Stimulated activated naive B cell treated with anti-CD40 and anti-IgM and Interleukin-4, amounts not matched to agents 10 μg/mL and 1 μg/mL and 100 μg/mL, for 72 hours (primary cell): ENCODE measurements around the gene RPL7A.
A peak's percentile ranks its signal among the peaks of the same experiment; 100 is the strongest.
"Not testable (repeated sequence)": the region's sequence is repeated elsewhere in the genome, so short reads cannot be mapped to it uniquely, and the experiment has no call there.

Source experiments
- ATAC-seq, 2 donors: fragments of 150-1000 bp; cut with Tn5 transposase; replicated peaks; 2 replicates each; pipeline ENCODE4 v1.10.0; 2021; ENCODE audit warnings: moderate library complexity in 1 of 2
- DNase-seq: peaks from one replicate; pipeline ENCODE4 v3.0.0; 2021
- H3K27ac Mint-ChIP-seq: one replicate; pipeline ENCODE4 v1.8.0; 2022; ENCODE audit warnings: mild to moderate bottlenecking, mixed read lengths
- H3K27me3 Mint-ChIP-seq, 2 donors: one replicate each; pipeline ENCODE4 v1.8.0; 2022; ENCODE audit warnings: mixed read lengths in 2 of 2
- H3K36me3 Mint-ChIP-seq, 2 donors: one replicate each; pipeline ENCODE4 v1.8.0; 2022; ENCODE audit warnings: mixed read lengths in 2 of 2, mild to moderate bottlenecking in 1 of 2
- H3K4me1 Mint-ChIP-seq, 2 donors: one replicate each; pipeline ENCODE4 v1.8.0; 2022; ENCODE audit warnings: mixed read lengths in 2 of 2, mild to moderate bottlenecking in 1 of 2
- H3K4me3 Mint-ChIP-seq, 2 donors: one replicate each; pipeline ENCODE4 v1.8.0; 2022; ENCODE audit warnings: mild to moderate bottlenecking in 2 of 2, mixed read lengths in 2 of 2, moderate library complexity in 1 of 2
- H3K9me3 Mint-ChIP-seq, 2 donors: one replicate each; pipeline ENCODE4 v1.8.0; 2022; ENCODE audit warnings: mixed read lengths in 2 of 2, mild to moderate bottlenecking in 1 of 2

Gene RPL7A

GRCh38 chr9:133389025-133389557, 41.1 kb downstream of the RPL7A start:
- Mint-ChIP-seq H3K36me3 (no peaks in the 10 kb centered on the region), H3K27me3 (peaks cover 19 to 25% of the 10 kb centered on the region in 2 donors), H3K4me3 (no peak overlapping the region), H3K27ac (no peak overlapping the region), H3K9me3 (no peaks in the 10 kb centered on the region), H3K4me1 (no peaks in the 10 kb centered on the region)
- ATAC-seq = no peak
- DNase-seq = no peak

GRCh38 chr9:133389562-133389961, 41.5 kb downstream of the RPL7A start:
- DNase-seq = no peak
- H3K9me3 Mint-ChIP-seq = no peaks in the 10 kb centered on the region
- H3K27ac Mint-ChIP-seq = no peak overlapping the region
- peaks cover 22 to 30% of the 10 kb centered on the region in 2 donors for H3K27me3 Mint-ChIP-seq
- no peaks in the 10 kb centered on the region for H3K36me3 Mint-ChIP-seq
- H3K4me3 Mint-ChIP-seq = no peak overlapping the region
- H3K4me1 Mint-ChIP-seq = no peaks in the 10 kb centered on the region
- no peak for ATAC-seq

GRCh38 chr9:133390713-133391112, 42.7 kb downstream of the RPL7A start:
- no peaks in the 10 kb centered on the region for H3K4me1 Mint-ChIP-seq
- ATAC-seq (no peak), DNase-seq (no peak)
- no peak overlapping the region for H3K27ac Mint-ChIP-seq
- H3K4me3 Mint-ChIP-seq = no peak overlapping the region
- H3K9me3 Mint-ChIP-seq = no peaks in the 10 kb centered on the region
- no peaks in the 10 kb centered on the region for H3K36me3 Mint-ChIP-seq
- H3K27me3 Mint-ChIP-seq = peaks cover 25 to 30% of the 10 kb centered on the region in 2 donors

GRCh38 chr9:133391449-133391848, 43.4 kb downstream of the RPL7A start:
- ATAC-seq, H3K9me3 Mint-ChIP-seq, H3K27ac Mint-ChIP-seq, H3K36me3 Mint-ChIP-seq, H3K4me1 Mint-ChIP-seq, H3K4me3 Mint-ChIP-seq, DNase-seq: not testable (repeated sequence)
- H3K27me3 Mint-ChIP-seq = peaks cover 25 to 30% of the 10 kb centered on the region in 2 donors

GRCh38 chr9:133392308-133392707, 44.3 kb downstream of the RPL7A start:
- not testable (repeated sequence) for H3K9me3 Mint-ChIP-seq, H3K27ac Mint-ChIP-seq, ATAC-seq, H3K4me3 Mint-ChIP-seq, H3K4me1 Mint-ChIP-seq, H3K36me3 Mint-ChIP-seq, DNase-seq
- peaks cover 25 to 30% of the 10 kb centered on the region in 2 donors for H3K27me3 Mint-ChIP-seq

GRCh38 chr9:133393399-133393798, 45.4 kb downstream of the RPL7A start:
- Mint-ChIP-seq H3K36me3 (no peaks in the 10 kb centered on the region), H3K4me3 (no peak overlapping the region), H3K9me3 (no peaks in the 10 kb centered on the region), H3K27ac (no peak overlapping the region), H3K27me3 (peaks cover 25 to 30% of the 10 kb centered on the region in 2 donors), H3K4me1 (no peaks in the 10 kb centered on the region)
- ATAC-seq (no peak), DNase-seq (no peak)

- no peaks in the 10 kb centered on the region for H3K36me3 Mint-ChIP-seq
- H3K27ac Mint-ChIP-seq = no peak overlapping the region
- DNase-seq = no peak
- ATAC-seq = no peak
- peaks cover 21 to 27% of the 10 kb centered on the region in 2 donors for H3K27me3 Mint-ChIP-seq
- no peaks in the 10 kb centered on the region for H3K4me1 Mint-ChIP-seq
- H3K4me3 Mint-ChIP-seq = no peak overlapping the region
- no peaks in the 10 kb centered on the region for H3K9me3 Mint-ChIP-seq
These were observed 46.8 kb downstream of the RPL7A start for GRCh38 chr9:133394687-133395271.

GRCh38 chr9:133396952-133397351, 48.9 kb downstream of the RPL7A start:
- H3K27me3 Mint-ChIP-seq = peaks cover 10 to 14% of the 10 kb centered on the region in 2 donors
- DNase-seq (no peak), ATAC-seq (peak in 1 of 2 donors; percentile 35)
- H3K4me3 Mint-ChIP-seq = no peak overlapping the region
- no peak overlapping the region for H3K27ac Mint-ChIP-seq
- peaks cover 3 to 6% of the 10 kb centered on the region in 2 donors for H3K36me3 Mint-ChIP-seq
- H3K9me3 Mint-ChIP-seq = no peaks in the 10 kb centered on the region
- peaks cover 0 to 3% of the 10 kb centered on the region in 2 donors for H3K4me1 Mint-ChIP-seq

- H3K9me3 Mint-ChIP-seq = no peaks in the 10 kb centered on the region
- H3K4me1 Mint-ChIP-seq = peaks cover 0 to 5% of the 10 kb centered on the region in 2 donors
- no peak for DNase-seq
- no peak for ATAC-seq
- H3K36me3 Mint-ChIP-seq = peaks cover 5 to 10% of the 10 kb centered on the region in 2 donors
- no peak overlapping the region for H3K4me3 Mint-ChIP-seq
- no peak overlapping the region for H3K27ac Mint-ChIP-seq
- peaks cover 10 to 14% of the 10 kb centered on the region in 2 donors for H3K27me3 Mint-ChIP-seq
These were observed 49.4 kb downstream of the RPL7A start for GRCh38 chr9:133397370-133397769.

- ATAC-seq = no peak
- DNase-seq = no peak
- no peak overlapping the region for H3K4me3 Mint-ChIP-seq
- no peaks in the 10 kb centered on the region for H3K9me3 Mint-ChIP-seq
- peaks cover 0 to 5% of the 10 kb centered on the region in 2 donors for H3K4me1 Mint-ChIP-seq
- H3K27me3 Mint-ChIP-seq = peaks cover 10 to 14% of the 10 kb centered on the region in 2 donors
- H3K36me3 Mint-ChIP-seq = peaks cover 9 to 10% of the 10 kb centered on the region in 2 donors
- no peak overlapping the region for H3K27ac Mint-ChIP-seq
These were observed 49.9 kb downstream of the RPL7A start for GRCh38 chr9:133397895-133398294.

GRCh38 chr9:133400292-133400691, 52.3 kb downstream of the RPL7A start:
- ATAC-seq (no peak), DNase-seq (no peak)
- Mint-ChIP-seq H3K27ac (peak overlapping the region; percentile 81), H3K4me3 (no peak overlapping the region), H3K36me3 (peaks cover 12 to 25% of the 10 kb centered on the region in 2 donors), H3K9me3 (no peaks in the 10 kb centered on the region), H3K4me1 (peaks cover 0 to 11% of the 10 kb centered on the region in 2 donors), H3K27me3 (no peaks in the 10 kb centered on the region)
